IPS-15b (cell line): Measurements from ENCODE around the gene RNF157.

Experiments used
- H3K27me3 ChIP-seq: one replicate; pipeline ENCODE4 v1.6.1; 2013; ENCODE audit warnings: low read length; ENCODE audit not compliant: control insufficient read depth, insufficient read depth
- H3K36me3 ChIP-seq: one replicate; pipeline ENCODE4 v1.6.1; 2013; ENCODE audit warnings: low read length; ENCODE audit not compliant: control insufficient read depth, insufficient read depth
- H3K4me1 ChIP-seq: one replicate; pipeline ENCODE4 v1.6.1; 2013; ENCODE audit warnings: mild to moderate bottlenecking, low read length; ENCODE audit not compliant: control insufficient read depth, insufficient read depth
- H3K4me3 ChIP-seq: one replicate; pipeline ENCODE4 v1.5.1; 2013; ENCODE audit warnings: low read depth, low read length
- H3K9ac ChIP-seq: one replicate; pipeline ENCODE4 v1.6.1; 2013; ENCODE audit warnings: low read depth, mild to moderate bottlenecking, low read length
- H3K9me3 ChIP-seq: one replicate; pipeline ENCODE4 v1.6.1; 2013; ENCODE audit warnings: mild to moderate bottlenecking, low read length; ENCODE audit not compliant: control insufficient read depth, insufficient read depth

The RNF157 gene

DNA sequence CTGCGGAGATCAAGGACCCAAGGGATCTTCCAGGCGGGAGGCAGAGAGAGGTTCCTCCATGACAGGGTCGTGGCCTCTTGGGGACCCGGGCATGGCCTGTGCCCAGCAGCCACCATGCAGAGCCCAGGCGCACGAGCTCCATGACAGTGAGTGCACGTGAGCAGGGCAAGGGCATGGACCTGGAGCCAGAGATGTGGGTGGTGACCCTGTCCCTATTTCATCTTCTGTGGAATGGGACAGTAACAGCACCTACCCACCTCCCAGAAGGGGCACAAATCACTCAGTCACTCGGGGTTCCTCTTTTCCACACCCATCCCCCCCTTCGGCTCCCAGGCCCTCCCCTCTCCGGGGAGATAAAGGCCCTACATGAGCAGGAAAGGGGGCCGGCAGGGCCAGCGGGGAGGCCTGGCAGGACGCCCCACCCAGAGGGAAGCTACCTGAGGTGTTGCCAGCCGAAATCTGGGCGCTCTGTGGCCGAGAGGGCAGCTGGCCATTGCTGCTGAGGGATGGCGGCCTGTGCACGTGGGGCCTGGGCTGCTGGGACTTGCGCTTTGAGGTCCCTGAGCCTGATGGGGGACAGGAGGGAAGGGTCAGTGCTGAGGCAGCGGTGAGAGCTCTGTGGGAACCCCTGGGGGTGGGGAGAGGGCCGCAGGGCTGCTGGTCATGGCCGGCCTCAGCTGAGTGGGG, 35.2 kb upstream of the RNF157 start:
- no peaks in the 10 kb centered on the region for H3K36me3 ChIP-seq
- H3K4me3 ChIP-seq, result no peak overlapping the region
- no peak overlapping the region for H3K9ac ChIP-seq
- no peaks in the 10 kb centered on the region for H3K4me1 ChIP-seq
- H3K9me3 ChIP-seq, result no peaks in the 10 kb centered on the region
- H3K27me3 ChIP-seq, result no peaks in the 10 kb centered on the region

DNA sequence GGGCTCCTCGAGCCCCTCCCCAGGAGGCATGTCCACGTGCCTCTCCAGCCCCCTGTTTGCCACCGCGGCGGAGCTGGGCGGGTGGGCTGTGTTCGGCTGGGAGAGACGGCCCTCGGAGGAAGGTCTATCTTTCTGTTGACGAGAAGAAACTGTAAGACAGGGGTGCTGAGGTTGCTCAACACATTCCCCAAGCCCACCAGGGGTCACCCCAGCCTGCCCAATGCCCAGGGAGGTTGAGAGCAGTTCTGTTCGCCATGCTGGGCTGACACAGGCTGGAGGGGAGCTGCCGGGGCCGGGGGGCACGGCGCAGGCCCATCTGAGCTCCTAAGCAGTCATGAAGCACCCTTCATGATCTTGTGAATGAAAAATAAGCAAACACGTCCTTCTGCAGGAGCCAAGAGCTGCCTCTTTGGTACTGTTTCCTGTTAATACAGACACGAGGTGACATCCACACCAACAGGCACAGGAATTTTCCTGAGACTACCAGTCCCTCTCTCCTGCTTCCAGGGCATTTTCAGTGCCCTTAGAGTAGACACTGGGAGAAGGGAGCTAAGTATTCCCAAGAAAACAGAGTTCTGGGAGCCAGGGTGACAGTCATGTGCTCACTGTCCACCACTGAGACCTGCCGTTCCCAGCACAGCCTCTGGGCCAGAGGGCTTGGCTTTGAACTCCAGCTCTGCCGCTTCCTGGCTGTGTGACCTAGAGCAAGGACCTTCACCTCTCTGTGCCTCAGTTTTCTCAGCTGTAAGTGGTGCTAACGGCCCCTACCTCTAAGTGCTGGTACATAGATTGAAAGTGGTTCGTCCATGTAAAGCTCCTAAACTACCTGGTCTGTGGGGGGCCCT, 34.0 kb upstream of the RNF157 start:
- H3K4me3 ChIP-seq, result no peak overlapping the region
- H3K4me1 ChIP-seq, result peaks cover 3% of the 10 kb centered on the region
- no peak overlapping the region for H3K9ac ChIP-seq
- H3K9me3 ChIP-seq, result no peaks in the 10 kb centered on the region
- H3K27me3 ChIP-seq, result no peaks in the 10 kb centered on the region
- no peaks in the 10 kb centered on the region for H3K36me3 ChIP-seq

DNA sequence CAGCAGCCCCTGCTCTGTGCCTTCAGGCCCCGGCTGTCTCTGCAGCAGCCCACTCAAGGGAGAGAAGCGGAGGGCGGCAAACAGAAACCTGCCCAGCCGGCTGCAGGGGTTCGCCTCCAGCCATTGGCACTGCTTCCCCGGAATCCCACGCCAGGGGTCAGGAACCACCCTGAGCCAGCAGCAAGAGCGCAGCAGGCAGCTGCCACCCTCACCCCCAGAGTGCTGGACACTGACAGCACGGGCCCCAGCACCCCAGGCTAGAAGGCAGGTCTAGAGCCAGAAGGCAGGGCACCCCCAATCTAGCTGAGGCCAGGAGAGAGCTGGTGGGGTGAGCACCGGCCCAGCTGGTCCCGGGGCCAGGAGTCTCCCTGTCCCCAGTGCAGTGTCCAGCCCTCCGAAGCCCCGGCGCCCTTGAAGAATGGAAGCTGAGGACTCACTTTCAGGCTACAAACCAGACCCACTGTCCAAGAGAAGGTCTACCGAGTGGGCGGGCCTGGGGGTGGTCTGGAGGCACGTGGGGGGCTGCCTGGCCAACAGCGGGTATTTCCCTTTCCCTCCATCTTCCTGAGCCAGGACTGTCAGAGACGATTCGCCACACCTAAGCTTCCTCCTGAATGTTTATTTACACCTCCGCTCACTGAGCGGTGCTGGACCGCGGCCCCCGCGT, 33.3 kb upstream of the RNF157 start:
- peaks cover 7% of the 10 kb centered on the region for H3K4me1 ChIP-seq
- no peak overlapping the region for H3K9ac ChIP-seq
- H3K9me3 ChIP-seq, result no peaks in the 10 kb centered on the region
- H3K27me3 ChIP-seq, result no peaks in the 10 kb centered on the region
- no peak overlapping the region for H3K4me3 ChIP-seq
- no peaks in the 10 kb centered on the region for H3K36me3 ChIP-seq

DNA sequence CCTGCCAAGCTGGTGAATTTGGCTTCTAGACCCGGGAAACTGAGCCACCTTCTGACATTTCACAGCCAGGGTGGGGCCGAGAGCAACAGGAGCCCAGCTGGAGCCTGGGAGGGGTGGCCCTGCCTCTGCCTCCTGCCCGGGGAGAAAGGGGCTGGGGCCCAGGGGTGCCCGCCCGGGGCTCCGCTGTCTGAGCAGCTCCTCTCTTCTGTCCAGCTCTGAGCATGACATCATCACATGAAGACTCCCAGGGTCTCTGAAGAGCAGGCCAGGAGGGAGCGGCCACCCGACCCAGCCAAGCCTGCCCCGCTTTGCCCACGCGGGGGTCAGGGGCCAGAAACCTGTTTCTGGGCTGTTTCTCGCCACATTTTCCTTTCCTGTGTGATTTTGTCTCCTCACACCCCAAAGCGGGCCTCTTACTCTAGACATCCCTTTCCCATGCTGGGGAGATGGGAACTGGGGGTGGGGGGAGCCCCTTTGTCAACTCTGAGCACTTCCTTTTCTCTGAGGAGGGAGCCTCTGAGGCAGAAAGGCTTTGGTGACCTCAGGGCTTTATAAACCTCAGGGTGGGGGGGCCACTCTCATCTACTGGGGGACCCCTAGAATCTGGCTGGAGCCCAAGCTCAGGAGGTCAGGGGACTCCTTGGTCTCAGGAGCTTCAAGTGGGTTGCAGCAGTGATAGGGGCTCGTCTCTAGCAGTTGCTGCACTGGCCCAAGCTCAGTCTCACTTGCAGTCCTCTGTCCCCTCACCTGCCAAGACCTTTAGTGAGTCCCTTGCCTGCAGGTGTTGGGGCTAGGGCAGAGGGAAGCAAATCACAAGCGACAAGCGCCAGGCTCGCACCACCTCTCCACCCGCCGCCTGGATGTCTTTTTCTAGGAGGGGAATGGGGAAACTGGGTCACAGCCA, 32.5 kb upstream of the RNF157 start:
- Histone ChIP-seq H3K4me3 (no peak overlapping the region), H3K9ac (no peak overlapping the region), H3K4me1 (peaks cover 10% of the 10 kb centered on the region), H3K27me3 (no peaks in the 10 kb centered on the region), H3K9me3 (no peaks in the 10 kb centered on the region), H3K36me3 (no peaks in the 10 kb centered on the region)

DNA sequence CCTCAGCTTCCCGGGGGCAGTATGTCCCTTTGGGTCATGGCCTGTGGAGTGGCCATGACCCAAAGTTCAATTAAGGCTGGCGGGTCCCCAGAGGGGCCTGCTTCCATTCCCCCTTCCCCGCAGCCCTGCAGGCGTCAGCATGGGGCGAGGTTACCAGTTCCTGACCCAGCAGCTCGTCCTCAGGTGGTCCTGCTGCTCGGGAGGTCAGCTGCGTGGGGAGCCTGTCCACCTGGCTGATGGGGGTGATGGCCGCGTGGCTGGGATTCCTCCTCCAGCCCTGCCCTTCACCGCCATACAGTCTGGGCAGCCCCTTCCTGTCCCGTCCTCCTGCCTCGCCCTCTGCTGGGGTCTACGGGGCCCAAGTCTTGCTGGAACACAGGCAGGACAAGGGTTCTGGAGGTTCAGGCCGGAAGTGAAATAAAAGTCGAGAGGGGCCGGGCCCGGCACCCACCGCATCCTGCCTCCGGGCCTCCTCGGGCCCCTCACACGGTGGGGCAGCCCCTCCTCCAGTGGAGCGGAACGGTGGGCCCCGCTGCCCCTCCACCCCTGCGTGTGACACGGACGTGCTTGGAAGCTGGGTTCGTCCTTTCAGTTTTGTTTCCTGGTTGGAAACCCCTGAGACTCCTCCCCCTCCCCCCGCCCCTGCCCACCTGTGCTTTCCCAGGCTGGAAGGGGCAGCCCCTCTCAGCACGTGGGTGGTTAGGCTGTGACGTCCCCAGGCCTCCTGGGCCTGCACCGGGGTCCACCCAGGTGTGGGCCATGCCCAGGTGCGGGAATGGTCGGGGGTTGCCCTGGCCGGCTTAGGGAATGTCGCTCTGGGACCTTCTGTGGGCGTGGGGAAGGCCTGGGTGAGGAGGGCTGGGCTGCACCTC, 31.6 kb upstream of the RNF157 start:
- no peak overlapping the region for H3K9ac ChIP-seq
- peaks cover 3% of the 10 kb centered on the region for H3K36me3 ChIP-seq
- H3K9me3 ChIP-seq, result no peaks in the 10 kb centered on the region
- H3K27me3 ChIP-seq, result no peaks in the 10 kb centered on the region
- H3K4me3 ChIP-seq, result peak overlapping the region; percentile 18
- peaks cover 14% of the 10 kb centered on the region for H3K4me1 ChIP-seq

DNA sequence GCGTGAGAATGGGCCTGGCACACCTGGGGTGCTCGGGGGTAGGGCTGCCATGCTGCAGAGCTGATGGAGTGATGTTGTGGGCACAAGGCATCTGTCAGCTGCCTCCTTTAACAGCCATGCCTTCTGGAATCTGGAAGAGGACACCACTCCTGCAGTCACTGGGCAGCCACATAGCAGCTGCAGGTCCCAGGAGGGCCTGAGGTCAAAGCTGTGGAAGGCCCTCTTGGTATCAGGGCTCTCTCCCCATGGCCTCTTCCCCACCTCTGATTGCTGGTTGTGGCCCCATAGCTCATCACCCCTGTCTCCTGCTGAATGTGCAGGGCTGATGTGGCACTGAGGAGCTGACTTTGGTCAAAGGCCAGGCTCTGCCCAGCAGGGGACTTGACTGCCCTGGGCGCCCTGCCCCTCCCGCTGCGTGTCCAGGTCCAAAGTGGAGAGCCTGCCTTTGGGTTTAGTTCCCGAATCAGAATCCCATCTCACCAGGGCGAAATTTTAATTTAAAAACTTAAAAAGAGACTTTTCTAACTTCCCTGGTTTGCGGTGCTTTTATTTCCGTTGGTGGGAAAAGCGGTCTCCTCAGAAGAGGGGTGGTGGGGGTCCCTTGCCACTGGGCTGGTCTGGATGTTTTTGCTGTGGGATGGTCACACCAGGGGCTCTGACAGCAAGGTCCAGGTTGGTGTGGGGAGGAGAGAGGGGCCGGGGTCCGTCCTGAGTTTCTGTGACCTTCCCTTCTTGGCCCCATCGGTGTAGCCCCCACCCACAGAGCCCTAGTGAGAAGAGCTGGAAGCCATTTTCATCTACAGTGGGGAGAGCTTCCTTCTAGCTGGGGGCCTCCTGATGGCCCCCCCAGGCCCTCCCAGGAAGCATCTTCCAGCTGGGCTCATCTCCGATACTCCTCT, 30.7 kb upstream of the RNF157 start:
- Histone ChIP-seq H3K9ac (no peak overlapping the region), H3K36me3 (peaks cover 6% of the 10 kb centered on the region), H3K9me3 (no peaks in the 10 kb centered on the region), H3K4me1 (peaks cover 18% of the 10 kb centered on the region), H3K4me3 (no peak overlapping the region), H3K27me3 (no peaks in the 10 kb centered on the region)

DNA sequence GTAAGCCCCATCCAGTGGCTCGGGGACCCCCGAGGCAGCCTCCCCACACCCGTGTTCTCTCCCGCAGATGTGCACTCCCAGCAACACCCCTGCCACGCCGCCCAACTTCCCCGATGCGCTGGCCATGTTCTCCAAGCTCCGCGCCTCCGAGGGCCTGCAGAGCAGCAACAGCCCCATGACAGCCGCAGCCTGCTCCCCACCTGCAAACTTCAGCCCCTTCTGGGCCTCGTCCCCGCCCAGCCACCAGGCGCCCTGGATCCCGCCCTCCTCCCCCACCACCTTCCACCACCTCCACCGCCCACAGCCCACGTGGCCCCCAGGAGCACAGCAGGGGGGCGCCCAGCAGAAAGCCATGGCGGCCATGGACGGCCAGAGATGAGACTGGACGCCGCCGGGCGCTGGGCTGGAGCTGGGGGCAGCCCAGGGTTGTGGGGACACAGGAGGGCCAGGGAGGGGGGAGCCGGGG, 29.9 kb upstream of the RNF157 start:
- Histone ChIP-seq H3K36me3 (peaks cover 6% of the 10 kb centered on the region), H3K27me3 (no peaks in the 10 kb centered on the region), H3K9ac (no peak overlapping the region), H3K4me3 (no peak overlapping the region), H3K9me3 (no peaks in the 10 kb centered on the region), H3K4me1 (peaks cover 18% of the 10 kb centered on the region)

DNA sequence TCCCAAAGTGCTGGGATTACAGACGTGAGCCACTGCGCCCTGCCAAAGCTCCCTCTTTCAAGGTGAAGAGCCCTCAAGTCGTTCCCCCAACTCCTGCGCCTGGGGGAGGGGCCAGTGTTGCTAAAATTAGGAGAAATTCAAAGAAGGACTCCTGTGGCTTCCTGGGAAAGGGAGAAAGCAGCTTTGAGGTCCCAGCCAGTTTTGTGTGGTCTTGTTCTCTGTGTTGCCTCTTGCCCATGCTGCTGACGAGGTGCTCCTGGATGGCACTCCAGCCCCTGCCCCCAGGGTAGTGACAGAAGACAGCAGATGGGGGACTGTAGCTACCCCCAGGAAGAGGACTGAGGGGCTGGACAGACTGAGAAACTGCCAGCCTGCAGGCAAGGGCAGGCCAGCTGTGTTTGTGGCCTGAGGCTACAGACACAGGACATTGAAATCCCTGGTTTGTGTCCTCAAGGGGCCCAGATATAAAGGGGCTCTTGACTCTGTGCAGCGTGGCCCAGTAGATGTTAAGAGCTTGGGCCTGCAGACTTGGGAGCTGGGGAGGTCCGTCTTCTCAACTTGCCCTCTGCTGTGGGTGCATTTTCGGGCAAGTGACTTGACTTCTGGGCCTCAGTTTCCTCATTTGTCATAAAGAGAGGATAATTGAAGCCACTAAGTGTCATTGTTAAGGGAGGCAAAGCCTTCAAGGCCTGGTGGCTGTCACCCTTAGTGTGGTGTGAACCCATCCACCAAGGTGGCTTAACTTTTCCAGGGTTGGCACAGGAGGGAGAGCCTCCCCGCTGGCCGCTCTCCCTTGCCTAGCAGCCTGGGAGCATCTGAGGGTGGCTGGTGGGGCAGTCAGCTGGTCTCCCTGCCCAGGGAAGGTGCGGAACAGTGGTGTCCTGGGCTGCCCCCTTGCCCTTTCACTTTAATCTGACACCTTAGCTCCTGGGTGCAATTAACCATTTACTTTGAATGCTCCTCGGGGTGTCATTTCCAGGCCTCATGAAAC, 29.0 kb upstream of the RNF157 start:
- H3K36me3 ChIP-seq, result peaks cover 6% of the 10 kb centered on the region
- H3K9ac ChIP-seq, result peak overlapping the region; percentile 65
- no peak overlapping the region for H3K4me3 ChIP-seq
- H3K27me3 ChIP-seq, result no peaks in the 10 kb centered on the region
- no peaks in the 10 kb centered on the region for H3K9me3 ChIP-seq
- peaks cover 21% of the 10 kb centered on the region for H3K4me1 ChIP-seq

DNA sequence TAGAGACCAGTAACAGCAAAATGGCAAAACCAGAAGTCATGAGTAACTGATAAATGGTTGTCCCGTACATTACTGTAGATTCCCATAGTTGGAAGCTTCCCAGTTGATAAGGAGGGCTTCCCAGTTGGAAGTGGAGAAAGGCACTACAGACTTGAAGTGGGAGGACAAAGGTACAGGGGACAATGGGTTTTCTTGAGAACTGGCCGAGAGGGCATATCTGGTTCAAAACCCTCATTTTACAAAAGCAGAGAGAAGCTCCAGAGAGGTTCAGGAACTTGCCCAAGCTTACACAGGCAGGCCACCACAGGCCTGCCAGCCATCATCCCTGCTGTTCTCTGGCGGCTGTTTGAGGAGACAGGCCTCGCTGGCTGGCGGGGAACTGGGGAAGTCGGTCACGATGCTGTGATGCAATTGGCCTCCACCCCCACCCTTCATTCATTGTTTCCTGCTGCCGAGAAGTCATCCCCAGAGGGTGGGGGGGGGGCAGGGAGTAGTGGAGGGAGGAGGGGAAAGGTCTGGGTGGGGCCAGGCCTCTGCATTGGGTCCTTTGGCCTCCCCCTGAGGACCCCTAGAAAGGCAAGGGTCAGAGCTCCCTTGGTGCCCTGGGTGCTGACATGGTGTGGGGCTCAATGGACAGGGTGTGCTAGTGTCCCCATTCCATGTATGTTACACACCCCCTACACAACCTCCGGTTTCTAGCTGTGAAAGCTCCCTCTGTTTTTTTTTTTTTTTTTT, 27.9 kb upstream of the RNF157 start:
- Histone ChIP-seq H3K4me1 (peaks cover 22% of the 10 kb centered on the region), H3K9me3 (no peaks in the 10 kb centered on the region), H3K27me3 (no peaks in the 10 kb centered on the region), H3K4me3 (no peak overlapping the region), H3K9ac (no peak overlapping the region), H3K36me3 (peaks cover 6% of the 10 kb centered on the region)
